Amniotic stem cell (primary cell): ENCODE data around the gene PLAC8L1.

Experiments used
- DNase-seq: peaks from one replicate; lab custom pipeline; 2025; lab: John Stamatoyannopoulos, UW

The PLAC8L1 gene

GRCh38 chr5:146042628-146043279, 62.6 kb downstream of the PLAC8L1 start:
- no peak for DNase-seq

GRCh38 chr5:146041180-146041789, 64.1 kb downstream of the PLAC8L1 start:
- no peak for DNase-seq

GRCh38 chr5:146040527-146040926, 64.8 kb downstream of the PLAC8L1 start:
- no peak for DNase-seq

- DNase-seq = no peak
Measured at GRCh38 chr5:146039420-146039819, 66.0 kb downstream of the PLAC8L1 start.

- no peak for DNase-seq
Measured at GRCh38 chr5:146034605-146035004, 70.8 kb downstream of the PLAC8L1 start.
